GM18520 (cell line): Measurements from ENCODE around the gene STPG1.
"Not testable (repeated sequence)": the region's sequence is repeated elsewhere in the genome, so short reads cannot be mapped to it uniquely, and the experiment has no call there.

ENCODE experiments used
- ATAC-seq: cut with Tn5 transposase; IDR thresholded peaks from one replicate; pipeline ENCODE4 v1.9.1; 2021; ENCODE audit not compliant: unreplicated experiment

The STPG1 gene, protein sequence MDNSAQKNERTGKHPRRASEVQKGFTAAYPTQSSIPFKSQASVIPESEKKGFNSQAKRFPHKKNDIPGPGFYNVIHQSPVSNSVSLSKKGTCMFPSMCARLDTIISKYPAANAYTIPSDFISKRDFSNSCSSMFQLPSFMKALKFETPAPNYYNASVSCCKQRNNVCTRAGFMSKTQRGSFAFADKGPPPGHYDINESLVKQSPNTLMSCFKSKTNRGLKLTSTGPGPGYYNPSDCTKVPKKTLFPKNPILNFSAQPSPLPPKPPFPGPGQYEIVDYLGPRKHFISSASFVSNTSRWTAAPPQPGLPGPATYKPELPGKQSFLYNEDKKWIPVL

DNA sequence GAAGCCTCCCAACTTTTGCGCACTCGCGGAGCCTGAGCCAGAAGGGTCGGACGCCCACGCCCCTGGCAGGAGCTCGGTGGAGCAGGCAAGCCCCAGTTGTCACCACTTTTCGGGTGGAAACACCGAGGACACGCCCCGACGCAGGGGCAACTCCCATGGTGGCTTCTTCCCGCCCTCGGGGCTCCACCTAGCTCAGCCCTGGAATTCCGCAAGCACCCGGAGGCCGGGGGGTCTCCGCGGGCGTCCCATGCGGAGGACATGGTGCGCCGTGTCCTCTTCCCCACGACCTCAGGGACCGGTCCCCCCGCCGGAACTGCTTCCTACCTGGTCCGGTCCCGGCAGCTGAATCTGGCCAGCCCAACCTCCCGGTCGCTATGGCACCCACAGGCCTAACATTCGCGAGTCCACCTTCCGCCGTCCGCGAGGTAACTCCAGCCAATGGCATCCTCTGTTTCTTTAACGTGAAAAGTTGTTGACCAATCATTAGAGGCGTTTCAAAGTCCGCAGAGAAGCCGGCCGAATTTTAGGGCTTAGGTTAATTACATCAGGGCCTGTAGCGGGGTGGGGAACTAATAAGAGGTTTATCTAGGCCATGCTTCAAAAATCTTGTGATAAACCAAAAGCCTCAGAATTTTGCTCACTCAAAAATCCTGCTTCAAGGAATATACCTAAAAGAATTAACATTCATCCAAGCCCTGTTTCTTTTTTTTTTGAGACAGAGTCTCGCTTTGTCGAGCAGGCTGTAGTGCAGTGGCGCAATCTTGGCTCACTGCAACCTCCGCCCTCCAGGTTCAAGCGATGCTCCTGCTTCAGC, at the start of gene STPG1:
Gene STPG1, minus strand, starts transcription at position 433 of the 814 bp plus-strand sequence. CDS start 12,394 bp downstream, outside the sequence.
- no peak for ATAC-seq

DNA sequence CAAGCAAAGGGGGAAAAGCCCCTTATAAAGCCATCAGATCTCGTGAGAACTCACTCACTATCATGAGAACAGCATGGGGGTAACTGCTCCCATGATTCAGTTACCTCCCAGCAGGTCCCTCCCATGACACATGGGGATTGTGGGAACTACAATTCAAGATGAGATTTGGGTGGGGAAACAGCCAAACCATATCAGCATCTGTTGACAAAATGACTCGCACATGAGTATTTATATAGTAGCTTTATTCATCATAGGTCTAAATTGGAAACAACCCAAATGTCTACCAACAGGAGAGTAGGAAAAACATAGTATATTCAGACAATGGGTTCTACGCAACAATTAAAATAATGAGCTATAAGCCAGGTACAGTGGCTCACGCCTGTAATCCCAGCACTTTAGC, 48.5 kb upstream of the STPG1 start:
- ATAC-seq = not testable (repeated sequence)

DNA sequence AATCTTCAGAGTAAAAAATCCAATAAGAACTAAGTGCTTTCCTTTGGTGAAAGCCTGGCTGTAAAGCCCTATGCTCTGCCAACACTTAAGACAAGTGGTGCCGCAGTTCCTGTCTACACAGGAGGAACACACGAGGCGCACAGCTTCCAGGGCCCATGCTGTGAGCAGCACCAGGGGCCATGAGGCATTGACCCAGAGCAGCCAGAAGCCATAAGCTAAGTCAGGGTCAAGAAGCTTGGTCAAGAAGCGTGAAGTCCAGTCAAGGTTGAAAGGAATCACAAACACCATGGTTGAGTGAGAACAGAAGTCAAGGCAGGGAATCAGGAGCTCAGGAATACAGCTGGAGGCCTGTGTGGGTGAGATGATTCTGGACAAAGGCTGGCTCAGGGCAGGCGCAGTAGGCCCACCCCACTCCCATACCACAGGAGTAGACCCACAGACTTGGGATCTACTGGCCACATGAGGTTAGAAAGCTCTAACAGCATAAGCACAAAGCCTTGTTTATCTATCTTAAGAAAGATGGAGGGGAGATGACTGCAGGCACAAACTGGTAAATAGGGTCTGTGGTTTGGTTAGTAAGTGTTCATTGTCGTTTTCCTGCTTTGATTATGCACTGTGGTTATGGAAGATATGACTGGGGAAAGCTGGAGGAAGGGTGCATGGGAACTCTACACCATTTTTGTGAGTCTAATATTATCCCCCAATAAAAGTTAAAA, 46.1 kb upstream of the STPG1 start:
- ATAC-seq = no peak

DNA sequence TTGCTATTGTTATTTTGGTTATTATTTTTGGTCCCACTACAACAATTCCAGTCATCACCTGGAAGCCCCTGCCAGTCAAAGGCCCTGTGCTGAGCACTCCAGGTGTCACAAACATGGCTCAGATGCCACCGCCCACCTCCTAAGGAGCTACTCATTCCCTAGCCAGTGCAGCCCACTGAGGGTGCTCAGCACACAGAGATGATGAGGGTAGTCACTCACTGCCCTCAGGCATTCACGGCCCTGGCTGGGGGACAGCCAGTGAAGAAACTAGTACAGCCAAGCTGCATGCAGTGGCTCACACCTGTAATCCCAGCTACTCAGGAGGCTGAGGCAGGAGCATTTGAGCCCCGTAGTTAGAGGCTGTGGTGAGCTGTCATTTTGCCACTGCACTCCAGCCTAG, 44.3 kb upstream of the STPG1 start:
- no peak for ATAC-seq

DNA sequence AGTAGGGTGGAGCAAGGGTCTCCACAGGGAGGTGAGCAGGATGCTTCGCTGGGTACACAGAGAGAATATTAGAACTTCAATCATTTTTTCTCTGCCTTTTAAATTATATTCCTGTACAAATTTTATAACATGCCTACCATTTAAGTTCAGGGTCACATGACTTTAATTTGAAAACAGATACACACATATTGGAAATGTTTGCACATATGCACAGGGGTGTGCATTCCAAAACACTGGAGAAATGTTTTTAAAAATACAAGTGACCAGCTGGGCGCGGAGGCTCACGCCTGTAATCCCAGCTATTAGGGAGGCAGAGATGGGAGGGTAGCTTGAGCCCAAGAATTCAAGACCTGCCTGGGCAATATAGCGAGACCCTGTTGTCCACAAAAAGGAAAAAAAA, 41.7 kb upstream of the STPG1 start:
- ATAC-seq = no peak

DNA sequence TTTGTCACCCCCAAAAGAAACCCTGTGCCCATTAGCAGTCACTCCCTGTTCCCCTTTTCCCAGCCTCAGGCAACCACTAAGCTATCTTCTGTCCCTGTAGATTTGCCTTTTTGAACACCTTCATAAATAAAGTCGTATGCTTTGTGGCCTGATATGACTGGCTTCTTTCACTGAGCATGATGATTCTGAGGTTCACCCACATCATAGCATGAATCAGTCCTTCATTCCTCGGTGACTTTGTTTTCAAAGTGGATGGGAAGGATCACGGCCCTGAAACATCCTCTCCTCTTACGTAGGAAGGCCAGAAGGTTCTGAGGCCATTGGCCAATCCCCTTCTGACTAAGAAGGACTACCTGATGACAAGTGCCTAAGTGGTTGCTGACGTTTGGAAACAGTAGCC, 41.1 kb upstream of the STPG1 start:
- no peak for ATAC-seq

DNA sequence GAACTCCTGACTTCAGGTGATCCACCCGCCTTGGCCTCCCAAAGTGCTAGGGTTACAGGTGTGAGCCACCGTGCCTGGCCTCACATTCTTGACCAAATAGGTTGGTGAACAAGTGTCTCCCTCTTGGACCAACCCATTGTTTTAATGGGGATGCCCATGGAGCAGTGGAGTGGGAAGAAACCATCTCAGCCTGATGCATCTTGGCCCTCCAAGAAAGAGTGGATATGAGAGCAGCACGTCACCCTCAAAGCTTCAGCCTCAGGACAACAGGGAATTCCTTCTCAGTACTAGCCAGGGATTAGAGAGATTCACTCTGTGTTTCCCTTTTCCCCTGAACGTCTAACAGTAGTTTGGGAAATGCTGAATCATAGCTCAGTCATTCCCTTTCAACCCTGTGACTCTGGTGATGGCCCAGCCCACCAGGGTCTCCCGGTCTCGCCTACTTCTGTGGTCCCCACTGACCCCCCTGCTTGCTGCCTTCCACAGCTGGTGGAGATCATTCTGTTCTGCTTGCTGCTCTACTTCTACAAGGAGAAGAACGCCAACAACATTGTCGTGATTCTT, 39.4 kb upstream of the STPG1 start:
- no peak for ATAC-seq

DNA sequence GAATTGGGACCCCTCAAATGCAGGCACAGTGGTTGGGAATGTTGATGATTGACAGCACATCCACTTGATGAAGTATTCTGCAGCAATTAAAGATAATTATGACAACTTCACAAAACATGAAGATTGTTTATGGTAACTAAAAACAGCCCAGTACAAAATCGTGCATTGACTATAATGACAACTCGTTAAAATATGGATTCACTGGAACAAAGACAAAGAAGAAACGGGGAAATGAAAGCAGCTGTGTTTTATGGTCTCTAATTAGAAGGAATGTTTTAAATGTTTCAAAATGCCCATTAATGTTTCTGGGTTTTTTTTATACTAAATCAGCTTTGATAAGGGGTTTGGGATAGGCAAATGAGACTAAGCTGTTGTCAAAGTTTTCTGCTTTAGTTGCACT, 38.2 kb upstream of the STPG1 start:
- ATAC-seq = no peak

DNA sequence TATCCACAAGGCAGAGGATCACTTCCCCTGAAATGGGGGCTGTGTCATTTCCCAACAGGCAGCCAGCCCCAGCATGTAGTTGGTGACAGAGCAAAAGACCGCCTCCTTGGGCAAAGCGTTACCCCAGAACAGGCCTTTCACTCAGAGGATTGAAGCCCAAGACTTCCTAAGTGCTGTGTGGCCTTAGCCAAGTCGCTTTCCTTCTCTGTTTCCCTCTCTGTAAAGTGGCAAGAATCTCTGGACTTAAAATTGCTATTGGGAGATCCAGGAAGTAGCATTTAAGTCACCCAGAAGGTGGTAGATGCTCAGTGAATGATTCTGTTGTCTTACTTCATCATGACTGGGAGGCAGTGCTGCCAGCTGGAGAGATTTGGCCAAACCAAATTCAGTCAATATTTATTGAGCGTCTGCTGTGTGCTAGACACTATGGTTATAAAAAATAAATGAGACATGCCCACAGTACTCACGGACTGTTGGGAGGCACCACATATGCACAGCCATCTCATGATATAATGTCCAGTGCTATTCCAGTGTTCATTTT, 37.3 kb upstream of the STPG1 start:
- no peak for ATAC-seq

DNA sequence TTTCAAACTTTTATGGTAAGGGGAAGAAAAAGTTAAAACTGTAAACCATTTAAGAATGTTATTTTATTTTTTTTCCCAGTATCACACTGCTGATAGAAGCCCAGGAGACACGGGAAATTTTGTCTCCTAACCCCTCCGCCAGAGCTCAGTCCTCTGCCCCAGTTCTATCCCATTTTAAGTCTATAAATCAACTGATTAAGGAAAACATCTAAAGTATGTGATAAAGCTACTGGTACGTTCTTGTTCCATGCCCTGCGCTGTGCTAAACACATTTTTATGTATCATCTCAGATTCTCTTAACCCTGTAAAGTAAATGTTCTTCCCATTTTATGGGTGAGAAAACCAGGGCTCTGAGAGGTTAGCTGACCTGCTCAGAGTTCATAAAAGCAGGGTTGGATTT, 36.7 kb upstream of the STPG1 start:
- no peak for ATAC-seq

DNA sequence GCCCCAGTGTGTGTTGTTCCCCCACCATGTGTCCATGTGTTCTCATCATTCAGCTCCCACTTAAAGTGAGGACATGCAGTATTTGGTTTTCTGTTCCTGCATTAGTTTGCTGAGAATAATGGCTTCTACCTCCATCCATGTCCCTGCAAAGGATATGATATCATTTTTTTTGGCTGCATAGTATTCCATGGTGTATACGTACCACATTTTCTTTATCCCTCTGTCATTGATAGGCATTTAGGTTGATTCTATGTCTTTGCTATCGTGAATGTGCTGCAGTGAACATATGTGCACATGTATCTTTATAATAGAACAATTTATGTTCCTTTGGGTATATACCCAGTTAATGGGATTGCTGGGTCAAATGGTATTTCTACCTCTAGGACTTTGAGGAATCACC, 32.9 kb upstream of the STPG1 start:
- ATAC-seq = not testable (repeated sequence)

DNA sequence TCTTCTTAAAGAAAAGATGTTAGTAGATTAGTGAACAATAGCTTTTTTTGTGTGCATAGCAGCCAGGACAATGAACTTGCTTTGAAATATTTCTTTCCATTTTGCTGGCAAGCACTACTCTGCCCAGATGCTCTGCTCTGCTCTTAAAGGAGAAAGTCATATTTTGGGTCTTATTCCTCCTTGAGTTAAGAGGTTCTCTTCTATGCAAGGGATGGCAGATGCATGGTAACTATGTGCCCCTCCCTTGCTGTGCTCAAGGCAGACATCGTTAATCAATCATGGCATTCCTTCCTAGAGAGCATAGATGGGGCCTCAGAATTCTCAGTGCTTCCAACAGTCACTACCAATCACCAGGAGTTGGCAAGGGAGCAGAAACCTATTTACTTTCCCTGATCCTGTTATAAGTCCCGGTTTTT, 29.7 kb upstream of the STPG1 start:
- ATAC-seq = no peak

DNA sequence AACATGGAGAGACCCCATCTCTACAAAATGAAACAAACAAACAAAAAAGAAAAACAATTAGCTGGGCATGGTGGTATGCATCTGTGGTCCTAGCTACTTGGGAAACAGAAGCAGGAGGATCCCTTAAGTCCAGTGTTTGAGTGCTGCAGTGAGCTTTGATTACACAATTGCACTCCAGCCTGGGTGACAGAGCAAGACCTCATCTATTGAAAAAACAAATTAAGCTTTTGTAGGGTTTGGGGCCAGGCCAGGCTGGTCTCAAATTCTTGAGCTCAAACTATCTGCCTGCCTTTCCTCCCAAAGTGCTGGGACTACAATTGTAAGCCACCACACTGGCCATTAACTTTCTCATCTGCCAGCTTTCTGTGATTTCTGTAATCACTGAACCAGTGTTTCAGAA, 29.2 kb upstream of the STPG1 start:
- ATAC-seq = no peak

DNA sequence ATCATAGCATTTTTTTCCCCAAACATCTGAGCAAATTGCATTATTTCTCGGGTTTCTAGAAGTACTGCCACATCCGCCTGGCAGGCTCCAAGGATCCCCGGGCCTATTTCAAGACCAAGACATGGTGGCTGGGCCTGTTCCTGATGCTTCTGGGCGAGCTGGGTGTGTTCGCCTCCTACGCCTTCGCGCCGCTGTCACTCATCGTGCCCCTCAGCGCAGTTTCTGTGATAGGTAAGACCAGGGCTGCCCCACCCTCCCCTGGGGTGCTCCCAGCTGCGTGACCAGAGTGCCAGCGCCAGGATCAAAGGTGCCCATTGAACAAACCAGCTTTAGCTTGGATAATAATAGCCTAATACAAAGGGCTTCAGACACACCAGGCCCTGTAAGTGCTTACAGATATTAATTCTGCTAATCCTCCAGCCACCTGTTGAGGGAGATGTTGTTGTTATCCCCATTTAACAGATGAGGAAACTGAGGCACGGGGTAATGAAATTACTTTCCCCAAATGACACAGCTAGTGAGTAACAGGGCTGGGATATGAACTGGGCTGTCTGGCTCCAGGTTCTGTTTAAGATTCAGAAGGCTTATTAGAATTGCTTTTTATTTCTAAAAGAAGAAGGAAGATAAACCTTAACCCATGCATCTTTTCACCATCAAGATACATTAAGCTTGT, 28.6 kb upstream of the STPG1 start:
- no peak for ATAC-seq

DNA sequence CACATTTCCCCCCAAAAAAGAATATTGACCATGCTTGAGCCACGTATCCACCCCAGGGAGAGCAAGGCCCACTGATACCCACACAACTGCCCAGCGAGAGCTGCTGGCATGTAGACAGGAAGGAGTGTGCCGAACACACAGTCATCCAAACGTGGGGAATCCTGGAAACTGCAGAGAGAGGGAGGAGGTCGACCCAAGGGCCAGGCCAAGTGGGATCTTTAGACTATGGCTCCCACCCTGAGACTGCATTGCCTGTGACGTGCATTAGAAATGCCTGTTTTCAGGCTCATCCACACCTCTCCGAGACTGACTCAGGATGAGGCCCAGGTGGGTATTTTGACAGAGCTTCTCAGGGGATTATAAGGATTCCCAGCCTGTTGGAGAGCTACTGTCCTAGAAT, 27.9 kb upstream of the STPG1 start:
- ATAC-seq = no peak

DNA sequence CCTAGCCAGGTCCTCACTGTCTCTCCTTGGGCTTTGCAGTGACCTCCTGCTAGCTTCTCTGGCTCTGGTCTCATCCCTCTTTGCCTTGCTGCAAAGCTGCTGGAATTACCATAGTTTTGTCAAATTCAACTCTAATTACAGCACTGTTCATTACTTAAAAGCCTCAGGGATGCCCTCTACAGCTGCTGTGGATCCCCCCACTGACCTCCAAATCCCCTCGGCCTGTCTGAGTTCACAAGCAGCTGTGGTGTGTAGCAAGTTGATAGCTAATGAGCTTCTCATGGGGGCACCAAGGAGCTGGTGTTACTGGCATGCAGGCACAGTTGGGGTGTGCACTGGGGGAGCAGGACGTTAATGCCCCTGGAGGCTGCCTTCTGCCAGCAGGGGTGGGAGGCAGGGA, 26.9 kb upstream of the STPG1 start:
- no peak for ATAC-seq

DNA sequence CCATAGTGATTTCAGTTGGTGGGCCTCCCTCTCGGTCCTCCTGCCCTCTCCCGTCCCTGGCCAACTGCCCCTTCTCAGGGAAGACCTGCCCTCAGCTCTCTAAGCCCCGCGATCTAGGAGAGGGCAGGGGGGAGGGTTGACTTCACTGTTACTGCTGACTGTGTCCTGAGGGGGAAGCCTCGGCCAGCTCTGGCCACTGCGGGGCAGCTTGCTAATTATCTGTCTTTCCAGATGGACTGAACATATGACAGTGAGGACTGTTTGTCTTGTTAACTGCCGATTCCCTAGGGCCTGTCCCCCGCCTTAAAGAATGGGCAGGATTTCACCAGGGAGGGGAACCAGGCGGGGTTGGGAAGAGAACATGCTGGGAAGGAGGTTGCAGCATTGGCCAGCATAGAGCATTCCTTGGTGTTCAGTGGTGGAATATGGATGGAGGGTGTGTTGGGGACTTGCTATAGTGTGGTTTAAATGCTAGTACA, 24.9 kb upstream of the STPG1 start:
- ATAC-seq = no peak

DNA sequence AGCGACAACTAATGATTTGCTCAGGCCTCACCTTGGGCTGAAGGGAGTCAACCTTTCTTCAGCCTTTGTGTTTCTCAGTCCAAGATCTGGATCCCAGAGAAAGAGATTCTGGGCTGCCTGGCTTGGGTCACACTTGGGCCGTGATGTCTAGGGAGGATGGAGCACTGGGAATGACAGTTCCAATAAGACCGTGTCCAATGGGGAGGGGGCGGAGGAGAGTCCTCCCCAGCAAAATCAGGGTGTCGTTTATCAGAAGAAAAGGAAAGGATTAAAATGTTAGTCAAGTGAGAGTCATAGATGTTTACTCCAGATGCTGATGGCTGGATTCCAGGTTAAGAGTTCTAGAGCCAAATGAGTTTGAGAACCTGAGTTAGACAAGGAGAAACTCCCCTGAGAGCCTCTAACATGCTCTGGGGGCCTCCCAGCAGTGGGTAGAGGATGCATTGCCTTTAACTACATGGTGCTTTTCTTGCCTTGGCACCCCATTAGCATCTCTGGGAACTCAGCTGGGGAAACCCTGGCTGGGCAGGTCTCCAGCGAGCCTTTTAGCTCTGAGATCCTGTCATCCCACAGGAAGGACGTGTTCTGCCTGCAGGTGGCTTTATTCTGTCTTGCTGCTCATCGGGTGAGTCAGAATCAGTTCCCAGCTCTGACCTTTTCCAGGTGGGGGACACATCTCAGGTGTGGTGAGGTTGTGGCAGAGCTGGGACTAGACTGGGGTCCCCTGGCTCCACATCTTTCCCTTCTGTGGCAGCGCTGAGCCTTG, 24.2 kb upstream of the STPG1 start:
- ATAC-seq = no peak

DNA sequence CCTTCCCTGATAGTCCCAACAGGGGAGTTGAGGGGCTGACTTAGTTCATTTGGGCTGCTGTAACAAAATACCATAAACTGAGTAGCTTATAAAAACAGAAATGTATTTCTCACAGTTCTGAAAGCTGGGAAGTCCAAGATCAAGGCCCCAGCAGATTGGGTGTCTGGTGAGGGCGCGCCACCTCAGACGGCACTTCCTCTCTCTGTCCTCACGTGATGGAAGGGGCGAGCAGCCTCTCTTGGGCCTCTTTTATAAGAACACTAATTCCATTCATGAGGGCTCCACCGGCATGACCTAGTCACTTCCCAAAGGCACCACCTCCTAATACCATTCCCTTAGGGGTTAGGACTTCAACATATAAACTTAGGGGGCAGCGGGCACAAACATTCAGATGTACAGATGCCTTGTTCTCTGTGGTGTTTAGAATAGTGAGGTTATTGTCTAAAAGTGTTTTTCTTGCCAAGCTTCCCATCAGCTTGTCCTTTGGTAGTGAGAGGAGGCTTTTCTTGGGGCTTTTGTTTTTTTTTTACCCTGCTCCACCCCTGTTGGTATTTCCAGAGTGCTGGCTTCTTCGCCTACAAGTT, 22.3 kb upstream of the STPG1 start:
- no peak for ATAC-seq

DNA sequence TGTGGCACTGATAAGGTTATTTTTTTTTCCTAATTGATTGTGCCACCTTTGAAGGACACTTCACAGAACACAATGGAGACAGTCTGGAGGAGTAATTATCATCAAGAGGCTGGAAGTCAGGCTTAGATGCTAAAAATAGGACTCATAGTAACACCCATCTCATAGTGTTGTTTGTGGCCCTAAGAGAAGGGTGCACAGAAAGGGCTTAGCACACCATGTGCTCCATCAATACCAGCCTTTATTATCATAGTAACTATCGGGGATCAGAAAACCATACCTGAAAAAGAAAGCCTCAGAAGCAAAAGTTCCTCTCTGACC, 13.9 kb upstream of the STPG1 start:
- ATAC-seq = no peak
